NCI-H2029 treated with DMSO at 0.1 percent for 48 hours (cell line): Measurements from ENCODE around the gene MLXIP.
"Not testable (repeated sequence)": the region's sequence is repeated elsewhere in the genome, so short reads cannot be mapped to it uniquely, and the experiment has no call there.

Source experiments
- DNase-seq: peaks from one replicate; lab custom pipeline; 2025; lab: John Stamatoyannopoulos, UW

MLXIP gene

DNA sequence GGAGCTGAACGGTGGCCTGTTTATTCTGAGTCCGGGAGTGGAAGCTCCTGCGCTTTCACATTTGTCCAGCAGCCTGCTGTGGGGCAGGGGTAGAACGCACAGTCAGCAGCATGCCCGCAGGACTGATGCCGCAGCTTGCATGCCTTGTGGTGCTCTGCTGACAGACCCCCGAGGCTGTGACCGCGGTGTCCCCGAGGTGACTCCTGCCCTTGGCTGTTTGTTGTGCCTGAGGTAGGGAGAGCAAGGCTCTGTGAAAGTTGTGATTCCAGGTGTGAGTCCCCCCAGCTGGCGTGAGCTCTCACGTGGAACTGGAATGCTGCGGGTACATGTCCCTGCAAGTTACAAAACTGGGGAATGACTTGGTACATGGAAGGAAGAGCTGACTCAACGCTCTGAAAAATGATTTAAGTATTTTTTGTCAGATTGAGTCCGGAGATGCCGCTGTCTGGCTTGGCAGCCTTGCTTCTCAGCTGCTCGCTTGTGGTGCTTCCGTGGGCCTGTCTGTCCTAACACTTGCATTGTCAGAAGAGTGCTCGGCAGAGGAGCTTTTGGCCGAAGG lies 18.1 kb downstream of the MLXIP start:
- DNase-seq: no peak

DNA sequence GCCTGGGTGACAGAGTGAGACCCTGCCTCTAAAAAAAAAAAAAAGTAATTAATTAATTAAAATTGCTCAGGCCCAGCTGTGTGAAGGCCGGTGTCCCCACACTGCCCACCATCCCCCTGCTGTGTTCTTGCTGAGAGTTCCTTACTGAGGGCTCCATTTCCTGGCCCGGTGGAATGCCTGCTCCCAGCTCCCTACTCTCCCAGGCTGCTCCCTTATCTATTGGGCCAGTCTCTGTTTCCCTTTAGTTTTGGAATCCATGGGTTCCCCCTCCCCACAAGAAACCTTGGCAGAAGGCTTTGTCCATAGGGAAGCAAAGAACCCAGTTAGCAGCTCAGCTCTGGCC lies 19.0 kb downstream of the MLXIP start:
- no peak for DNase-seq

DNA sequence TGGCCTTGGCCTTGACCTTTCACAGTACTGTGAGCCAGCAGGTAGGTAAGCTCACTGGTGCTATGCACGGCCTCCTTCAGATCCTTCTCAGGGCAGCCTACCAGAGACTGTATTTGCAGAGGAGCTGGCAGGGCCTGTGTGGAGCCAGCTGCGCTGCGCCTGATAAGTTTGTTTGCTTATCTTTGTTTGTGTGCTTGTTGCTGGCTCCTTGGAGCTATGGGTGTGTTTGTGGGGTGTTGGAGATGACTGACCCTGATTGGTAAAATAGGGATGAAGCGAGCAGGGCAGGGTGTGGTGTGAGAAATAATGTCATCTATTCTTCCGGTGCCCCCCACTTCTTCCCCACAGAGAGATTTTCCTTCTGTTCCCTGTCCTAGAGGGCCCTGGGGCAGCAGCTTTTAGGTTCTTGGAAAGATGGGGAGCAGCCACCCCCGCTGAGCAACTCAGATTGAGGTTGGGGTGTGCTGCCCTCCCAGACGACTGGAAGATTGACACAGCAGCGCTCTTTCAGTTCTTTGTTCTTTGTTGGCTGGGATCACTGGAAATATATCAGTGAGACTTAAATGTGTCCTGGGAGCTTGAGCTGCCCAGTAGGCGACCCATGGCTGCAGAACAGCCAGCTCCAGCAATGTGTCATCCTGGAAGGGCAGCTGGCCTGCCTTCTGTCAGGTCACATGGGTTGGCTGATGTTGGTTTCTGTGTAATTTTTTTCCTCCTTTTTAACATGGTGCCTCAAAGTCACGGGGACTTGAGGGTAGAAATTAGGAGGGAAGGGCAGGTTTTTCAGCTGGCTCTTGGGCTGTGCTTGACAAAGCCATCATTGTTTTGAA lies 19.6 kb downstream of the MLXIP start:
- DNase-seq: peak; percentile 91

DNA sequence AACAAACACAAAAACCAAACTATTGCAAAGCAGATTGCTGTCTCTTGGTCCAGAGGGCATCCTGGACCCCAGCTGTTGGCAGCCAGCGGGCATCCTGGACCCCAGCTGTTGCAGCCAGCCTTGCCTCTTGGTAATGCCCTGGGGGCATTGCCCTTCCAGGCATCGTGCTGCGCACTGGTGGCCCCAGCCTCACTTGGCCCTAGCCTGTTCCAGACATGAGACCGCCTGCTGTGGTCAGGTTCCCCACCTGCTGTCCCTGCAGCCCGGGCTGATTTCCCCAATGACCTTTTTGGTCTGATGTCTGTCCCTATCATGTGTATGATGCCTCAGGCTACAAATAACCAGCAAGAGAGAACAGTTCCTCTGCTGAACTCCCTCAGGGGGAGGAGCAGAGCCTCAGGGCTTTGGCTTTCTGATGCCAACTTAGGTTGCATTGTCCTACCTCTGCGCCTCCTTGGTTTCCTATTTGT lies 20.8 kb downstream of the MLXIP start:
- no peak for DNase-seq

DNA sequence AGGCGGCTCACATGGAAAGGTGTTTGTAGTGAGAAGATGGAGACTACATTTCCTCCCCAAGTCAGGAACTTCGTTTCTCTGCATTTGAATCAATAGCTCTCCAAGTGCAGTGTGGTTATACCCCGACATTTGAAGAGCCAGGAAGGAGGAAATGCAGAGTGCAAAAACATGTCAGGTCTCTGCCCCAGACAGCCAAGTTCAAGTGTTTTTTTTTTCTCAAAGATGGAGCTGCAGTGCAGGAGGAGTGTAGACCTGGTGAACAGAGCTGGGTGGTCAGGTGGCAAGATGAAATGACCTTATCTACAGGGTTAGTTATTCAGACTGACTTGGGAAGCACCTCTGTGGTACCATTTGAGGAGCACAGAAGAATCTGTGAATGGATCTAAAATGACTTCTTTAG lies 21.3 kb downstream of the MLXIP start:
- no peak for DNase-seq

DNA sequence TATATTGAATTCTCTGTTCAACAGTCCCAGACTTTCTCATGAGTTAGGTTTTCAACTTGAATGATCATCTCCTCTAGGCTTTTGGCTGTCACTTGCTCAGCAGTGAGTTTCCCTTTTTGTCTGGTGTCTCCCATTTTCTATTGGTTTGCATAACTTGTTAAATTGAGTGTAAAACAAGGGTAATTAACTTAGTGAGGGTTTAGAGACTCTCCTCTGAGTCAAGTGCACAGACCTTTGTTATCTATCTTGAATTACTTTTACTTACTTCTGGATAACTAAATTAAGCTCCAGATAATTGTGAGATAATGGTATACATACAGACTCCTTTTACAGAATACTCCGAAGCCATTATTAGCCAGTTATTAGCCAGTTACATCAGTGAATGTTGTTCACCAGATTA lies 22.0 kb downstream of the MLXIP start:
- DNase-seq: no peak

DNA sequence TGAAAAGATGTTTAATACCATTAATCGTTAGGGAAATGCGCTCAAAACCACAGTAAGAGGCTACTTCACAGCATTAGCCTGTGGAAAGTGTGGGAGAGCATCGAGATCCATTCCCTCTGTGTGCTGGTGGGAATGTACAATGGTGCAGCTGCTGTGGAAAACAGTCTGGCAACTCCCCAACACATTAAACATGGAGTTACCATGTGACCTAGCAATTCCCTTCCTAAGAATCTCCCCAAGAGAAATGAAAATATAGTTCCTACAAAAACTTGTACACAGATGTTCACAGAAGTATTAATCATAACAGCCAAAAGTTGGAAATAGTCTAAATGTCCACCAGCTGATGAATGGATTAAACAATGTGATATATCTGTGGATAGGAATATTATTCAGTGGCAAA lies 23.8 kb downstream of the MLXIP start:
- no peak for DNase-seq

DNA sequence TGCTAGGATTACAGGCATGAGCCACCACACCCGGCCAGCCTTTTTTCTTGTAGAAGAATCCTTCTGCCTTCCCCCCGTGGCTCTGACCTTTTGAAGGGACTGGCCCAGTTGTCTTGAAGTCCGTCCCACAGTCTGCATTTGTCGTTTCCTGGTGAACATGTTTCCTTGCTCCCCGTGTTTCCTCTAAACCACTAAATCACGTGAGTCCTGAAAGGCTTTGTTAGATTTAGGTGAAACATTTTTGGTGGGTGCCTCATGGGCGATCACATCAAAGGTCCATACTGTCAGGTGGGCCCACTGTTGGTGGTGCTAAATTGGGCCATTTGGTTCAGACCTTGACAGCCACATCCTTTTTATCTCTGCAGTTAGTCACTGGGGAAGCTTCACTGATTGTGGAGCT lies 26.3 kb downstream of the MLXIP start:
- DNase-seq: no peak

DNA sequence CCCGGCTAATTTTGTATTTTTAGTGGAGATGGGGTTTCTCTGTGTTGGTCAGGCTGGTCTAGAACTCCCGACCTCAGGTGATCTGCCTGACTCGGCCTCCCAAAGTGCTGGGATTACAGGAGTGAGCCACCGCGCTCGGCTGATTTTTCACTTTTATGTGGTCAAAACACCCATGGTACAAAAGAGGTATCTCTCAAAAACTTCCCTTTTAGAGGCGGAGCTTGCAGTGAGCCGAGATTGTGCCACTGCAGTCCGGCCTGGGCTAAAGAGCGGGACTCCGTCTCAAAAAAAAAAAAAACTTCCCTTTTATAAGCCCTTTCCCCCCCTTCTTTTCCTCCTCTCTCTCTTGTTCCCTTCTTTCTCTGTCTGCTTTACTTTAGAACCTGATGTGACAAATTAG lies 26.9 kb downstream of the MLXIP start:
- DNase-seq: not testable (repeated sequence)

DNA sequence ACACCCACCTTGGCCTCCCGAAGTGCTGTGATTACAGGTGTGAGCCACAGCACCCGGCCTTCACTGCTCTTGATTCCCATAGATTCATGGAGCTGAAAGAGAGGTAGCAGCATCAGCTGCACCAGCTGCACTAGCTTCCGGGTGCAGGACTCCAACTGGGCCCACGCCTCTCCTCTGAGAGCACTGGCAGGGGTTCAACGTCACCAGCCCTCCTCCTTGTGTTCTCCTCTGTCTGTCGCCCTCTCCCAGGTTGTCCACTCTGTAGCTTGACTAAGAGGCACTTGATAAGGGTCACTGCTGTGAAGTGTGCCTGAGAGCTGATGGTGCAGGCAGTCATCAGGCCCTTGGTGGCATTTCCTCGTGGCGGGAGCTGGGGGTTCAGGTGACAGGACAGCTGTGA lies 28.3 kb downstream of the MLXIP start:
- peak; percentile 94 for DNase-seq

DNA sequence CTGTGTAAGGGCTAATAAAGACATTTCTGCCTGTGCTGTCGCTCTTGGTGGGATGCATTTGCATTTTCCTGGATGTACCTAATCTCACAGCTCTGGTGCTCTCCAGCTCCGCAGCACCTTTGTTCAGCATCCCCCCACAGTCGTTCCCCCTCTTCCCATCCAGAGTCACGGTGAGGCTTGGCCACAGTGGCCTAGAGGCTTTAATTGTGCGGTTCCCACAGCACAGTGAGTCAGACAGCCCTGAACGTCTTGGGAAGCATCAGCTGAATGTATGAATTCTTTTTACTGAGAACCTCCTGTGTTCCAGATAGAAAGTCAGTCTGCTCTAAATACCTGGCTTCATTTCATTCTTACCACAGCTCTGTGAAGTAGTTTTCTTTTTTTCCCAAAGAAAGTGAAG lies 28.7 kb downstream of the MLXIP start:
- no peak for DNase-seq

DNA sequence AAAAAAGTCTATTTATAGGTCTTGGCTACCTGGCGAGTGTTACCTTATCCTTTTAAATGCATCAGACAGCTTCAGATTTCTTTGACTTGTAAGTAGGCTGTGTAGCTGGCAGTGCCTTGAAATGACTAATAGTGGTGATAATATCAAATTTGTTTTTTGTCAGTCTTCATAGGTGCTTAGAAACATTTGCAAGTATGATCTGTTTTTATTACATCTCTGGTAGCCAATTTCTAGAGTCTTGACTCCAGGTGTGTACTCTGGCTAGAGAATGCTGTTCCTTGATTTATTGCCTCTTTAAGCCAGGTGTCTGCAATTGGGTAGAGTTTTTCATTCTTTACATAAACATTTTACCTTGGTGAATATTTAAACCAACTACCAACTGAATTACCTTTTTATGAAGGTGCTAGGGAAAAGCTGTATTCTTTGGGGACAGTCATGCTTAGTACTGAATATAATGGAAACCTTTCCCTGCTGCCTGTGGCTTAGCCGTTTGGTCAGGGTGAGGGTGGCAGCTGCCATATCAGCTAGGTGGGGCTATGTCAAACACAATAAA lies 32.6 kb downstream of the MLXIP start:
- peak; percentile 97 for DNase-seq

DNA sequence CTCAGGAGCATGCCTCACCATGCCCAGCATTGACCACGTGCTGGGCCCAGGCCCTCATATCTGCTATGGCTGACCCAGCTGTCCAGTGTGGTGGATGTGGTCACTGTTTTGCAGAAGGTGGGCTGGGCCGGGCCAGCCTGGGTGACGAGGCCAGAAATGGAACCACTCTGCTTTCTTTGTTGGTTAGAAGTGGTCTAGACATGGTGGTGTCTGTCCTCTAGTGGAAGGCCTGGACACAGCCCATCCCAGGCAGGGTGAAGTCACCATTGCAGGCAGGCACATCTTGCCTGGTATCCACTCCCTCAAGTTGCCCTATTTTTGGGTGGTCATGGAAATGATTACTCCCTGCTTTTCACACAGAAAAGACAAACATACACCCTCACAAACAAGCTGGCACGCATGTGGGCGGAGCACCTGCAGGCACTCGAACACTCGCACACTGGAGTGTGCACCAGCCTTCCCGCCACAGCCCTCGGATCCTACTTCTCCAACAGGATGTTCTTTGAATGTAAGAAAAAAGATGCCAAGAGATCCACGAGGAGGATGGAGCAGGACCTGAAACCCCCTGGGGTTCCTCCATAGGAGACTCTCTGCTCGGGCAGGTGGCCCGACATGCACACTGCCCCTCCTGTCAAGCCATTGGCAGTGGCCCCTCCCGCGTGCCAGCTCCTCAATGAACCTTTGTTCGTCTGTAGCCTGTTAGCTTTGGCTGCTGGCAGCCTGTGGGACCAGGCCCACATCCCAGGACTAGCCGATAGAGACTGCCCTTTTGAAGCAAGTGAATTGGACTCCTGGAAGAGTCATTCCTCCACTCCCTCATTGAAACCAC lies 38.4 kb downstream of the MLXIP start:
- peak; percentile 72 for DNase-seq

DNA sequence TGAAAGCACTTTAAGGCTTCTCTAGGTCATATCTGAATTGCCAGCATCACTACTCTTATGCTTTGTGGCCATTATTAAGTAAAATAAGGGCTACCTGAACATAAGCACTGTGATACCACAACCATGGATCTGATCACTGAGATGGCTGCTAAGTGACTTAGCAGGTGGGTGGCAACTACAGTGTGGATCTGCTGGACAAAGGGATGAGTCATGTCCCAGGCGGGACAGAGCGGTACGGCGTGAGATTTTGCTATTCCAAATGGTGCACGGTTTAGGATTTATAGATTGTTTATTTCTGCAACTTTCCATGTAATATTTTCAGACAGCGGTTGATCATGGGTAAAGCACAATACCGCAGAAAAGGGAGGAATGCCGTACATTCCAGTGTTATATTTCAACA lies 39.4 kb downstream of the MLXIP start:
- DNase-seq: no peak

DNA sequence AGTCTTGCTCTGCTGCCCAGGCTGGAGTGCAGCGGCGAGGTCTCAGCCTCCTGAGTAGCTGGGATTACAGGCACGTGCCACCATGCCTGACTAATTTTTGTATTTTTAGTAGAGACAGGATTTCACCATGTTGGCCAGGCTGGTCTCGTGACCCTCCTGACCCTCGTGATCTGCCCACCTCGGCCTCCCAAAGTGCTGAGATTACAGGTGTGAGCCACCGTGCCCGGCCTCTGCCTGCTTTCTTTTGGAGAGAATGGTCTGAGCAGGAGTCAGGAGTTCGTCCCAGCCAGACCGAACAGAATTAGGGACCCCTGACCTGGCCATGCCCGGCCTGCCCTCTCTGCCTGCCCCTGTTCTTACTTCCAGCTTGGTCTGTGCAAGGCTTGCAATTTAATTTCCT lies 42.8 kb downstream of the MLXIP start:
- DNase-seq: not testable (repeated sequence)

DNA sequence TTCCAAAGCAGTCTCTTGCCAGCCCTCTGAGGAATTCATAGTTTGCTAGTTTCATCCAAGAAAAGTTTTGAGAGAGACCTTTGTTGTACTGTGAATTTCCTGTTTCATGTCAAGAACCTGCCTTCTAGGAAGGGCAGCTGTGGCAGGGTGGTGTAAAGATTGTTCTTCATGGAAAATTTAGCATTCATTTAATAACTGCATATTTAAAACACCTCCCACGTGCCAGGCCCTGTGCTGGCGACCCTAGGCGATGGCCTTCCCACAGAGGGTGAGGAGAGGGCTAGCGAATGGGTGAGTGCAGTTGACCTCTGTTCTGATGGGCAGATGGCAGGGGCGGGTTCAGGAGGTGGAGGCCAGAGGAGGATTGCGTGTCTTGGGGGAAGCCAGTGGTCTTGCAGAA lies 43.2 kb downstream of the MLXIP start:
- DNase-seq: no peak

DNA sequence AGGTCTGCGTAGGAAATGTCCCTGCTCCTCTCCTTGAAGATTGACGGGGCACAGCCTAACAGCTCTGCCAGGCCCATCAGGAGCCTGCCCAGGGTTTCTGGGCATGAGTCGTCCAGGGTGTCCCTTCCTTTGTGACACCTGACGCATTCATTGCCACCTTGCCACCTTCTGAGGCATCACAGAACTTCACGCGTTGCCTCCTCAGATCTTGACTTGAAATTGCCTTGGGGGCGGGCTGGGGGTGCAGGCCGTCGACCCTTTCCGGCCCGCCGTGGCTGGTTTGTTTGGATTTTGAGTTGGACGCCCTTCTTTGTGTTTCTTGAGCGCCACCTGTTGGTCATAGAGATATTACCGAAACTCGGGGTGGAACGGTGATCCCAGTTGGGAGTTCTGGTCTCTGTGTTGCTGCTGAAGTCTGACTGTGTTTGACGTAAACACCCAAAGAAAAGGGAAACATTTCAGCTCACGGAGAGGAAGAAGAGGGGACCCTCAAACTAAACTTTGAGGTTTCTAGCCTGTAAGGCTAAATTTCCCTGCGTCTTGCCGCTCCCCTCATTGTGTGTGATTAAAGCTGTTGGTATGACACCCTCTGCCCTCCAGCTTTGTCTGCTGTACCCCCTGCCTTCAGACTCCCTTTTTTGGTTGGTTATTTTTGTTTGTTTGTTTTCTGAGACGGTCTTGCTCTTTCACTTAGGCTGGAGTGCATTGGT lies 44.6 kb downstream of the MLXIP start:
- DNase-seq: peak; percentile 47

DNA sequence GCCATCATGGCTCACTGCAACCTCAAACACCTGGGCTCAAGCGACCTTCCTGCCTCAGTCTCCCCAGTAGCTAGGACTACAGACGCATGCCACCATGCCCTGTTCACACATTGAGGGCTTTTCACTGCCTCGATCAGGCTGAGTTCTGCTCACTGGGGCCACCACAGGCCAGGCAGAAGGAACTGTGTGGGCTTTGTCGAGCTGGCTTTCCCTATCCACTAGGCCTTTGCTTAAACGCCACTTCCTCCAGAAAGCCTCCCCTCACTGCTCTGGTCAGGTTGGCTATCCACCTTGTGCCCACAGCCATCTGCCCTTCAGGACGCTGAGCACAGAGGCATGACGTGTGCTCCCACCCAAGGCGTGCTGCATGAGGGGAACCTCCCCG lies 45.2 kb downstream of the MLXIP start:
- DNase-seq: no peak

DNA sequence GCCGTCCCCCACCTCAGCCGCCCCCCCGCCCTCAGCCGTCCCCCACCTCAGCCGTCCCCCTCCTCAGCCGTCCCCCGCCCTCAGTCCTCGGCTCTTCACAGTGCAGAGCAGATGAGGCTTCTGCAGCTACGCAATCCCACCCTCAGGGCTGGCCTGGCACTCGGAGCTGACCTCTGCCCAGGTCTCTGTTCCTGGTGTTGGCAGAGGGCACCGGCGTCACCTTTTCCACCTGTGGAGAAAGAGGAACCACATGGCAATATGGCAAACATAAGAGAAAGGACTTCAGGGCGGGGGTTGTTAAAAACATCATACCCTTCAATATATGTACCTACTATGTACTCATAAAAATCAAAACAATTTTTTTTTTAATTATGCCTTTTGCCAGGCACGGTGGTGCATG lies 45.8 kb downstream of the MLXIP start:
- DNase-seq: no peak

DNA sequence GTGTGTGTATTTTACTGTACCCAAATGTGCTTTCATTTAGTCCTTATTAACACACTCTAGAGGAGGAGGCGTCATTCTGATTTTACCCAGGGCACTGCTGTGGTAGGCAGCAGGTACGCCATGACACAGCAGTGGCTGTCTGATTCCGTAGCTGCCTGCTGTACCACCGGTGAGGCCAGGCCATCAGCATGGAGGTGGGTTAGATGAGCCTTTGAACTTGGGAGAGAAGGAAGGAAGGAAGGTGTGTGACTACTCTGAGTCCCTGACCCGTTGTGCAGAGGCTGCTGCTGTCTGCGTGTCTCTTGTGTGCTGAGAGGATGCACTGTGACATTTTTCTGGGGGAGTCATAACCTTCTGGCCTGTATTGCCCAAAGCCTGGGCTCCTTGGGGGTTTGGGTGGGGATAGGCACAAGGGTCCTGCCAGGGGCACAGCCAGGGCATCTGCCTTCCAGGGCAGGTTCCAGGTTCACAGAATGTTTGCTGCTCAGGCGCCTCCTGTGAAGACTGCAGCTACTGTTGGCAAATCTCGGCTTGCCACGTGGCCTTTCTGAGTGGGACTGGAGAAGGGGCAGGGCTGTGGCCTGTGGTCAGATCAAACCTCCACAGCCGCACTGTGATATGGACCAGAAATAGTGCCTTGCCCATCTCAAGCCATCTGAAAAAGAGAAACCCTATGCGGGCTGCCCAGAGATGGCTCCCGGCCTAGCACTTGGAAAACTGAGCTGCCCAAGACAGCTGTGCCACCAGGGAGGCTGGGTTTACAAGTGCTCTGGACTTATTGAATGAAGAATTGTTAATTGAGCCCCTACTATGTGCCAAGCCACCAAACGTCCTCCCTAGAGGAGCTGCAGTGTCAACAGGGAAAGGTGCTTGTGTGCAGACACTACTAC lies 47.1 kb downstream of the MLXIP start:
- no peak for DNase-seq

DNA sequence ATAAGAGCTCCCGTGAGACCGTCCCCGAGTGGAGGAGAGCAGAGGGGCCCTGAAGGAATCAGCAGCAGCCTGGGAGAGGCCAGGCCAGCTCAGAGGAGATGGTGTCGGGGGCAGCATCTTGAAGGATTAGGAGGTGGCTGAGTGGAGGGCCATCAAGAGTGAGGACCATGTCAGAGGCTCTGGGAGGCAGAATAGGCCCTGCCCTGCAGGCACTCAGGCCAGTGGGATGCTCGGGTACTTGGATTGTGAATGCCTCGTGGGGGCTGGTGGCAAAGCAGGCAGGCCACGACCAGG lies 47.7 kb downstream of the MLXIP start:
- no peak for DNase-seq
